CD4-positive, CD25-positive, alpha-beta regulatory T cell (primary cell): Measurements from ENCODE around the gene TMEM43. TPM values are rescaled to one million over a fixed set of nuclear protein-coding genes. Genes with fewer than 3 reads are reported as not detected.
A peak's percentile ranks its signal among the peaks of the same experiment; 100 is the strongest.

Experiments used
- ATAC-seq, 2 donors: fragments of 150-1000 bp; cut with Tn5 transposase; one replicate each; pipeline ENCODE4 v1.10.0; 2021; ENCODE audit warnings: low read depth in 2 of 2, moderate number of reproducible peaks in 2 of 2, moderate library complexity in 1 of 2
- DNase-seq, 3 donors: peaks; one replicate each; pipeline versions ENCODE4 v3.0.0 to v3.0.0-alpha.2; 2012 to 2022; ENCODE audit warnings: mixed read lengths in 1 of 3
- H3K27ac ChIP-seq: one replicate; pipeline ENCODE4 v1.7.0; 2013; ENCODE audit warnings: mild to moderate bottlenecking, low read length; ENCODE audit not compliant: insufficient read depth, poor library complexity, severe bottlenecking
- H3K27me3 ChIP-seq: one replicate; pipeline ENCODE4 v1.7.0; 2013; ENCODE audit warnings: low read length; ENCODE audit not compliant: control insufficient read depth, insufficient read depth
- H3K36me3 ChIP-seq: one replicate; pipeline ENCODE4 v1.7.0; 2013; ENCODE audit warnings: mild to moderate bottlenecking, low read length, moderate library complexity; ENCODE audit not compliant: control insufficient read depth, insufficient read depth
- H3K4me1 ChIP-seq: 2 replicates; pipeline ENCODE4 v1.7.0; 2013; ENCODE audit warnings: mild to moderate bottlenecking, low read length; ENCODE audit not compliant: insufficient read depth, control insufficient read depth, poor library complexity, severe bottlenecking
- H3K4me3 ChIP-seq: one replicate; pipeline ENCODE4 v1.7.0; 2013; ENCODE audit warnings: low read depth, mild to moderate bottlenecking, low read length, moderate library complexity
- H3K9me3 ChIP-seq, 2 experiments: 1 replicate in 1 of 2; 2 replicates in 1 of 2; pipeline ENCODE4 v1.7.0; 2013; ENCODE audit warnings: low read length in 2 of 2, mild to moderate bottlenecking in 1 of 2, moderate library complexity in 1 of 2; ENCODE audit not compliant: control insufficient read depth in 2 of 2
- H3K27ac Mint-ChIP-seq, 3 donors: one replicate each; pipeline ENCODE4 v1.8.0; 2020 to 2022; ENCODE audit warnings: mild to moderate bottlenecking in 3 of 3, mixed read lengths in 3 of 3, moderate library complexity in 2 of 3
- H3K27me3 Mint-ChIP-seq: one replicate; pipeline ENCODE4 v1.8.0; 2022; ENCODE audit warnings: mild to moderate bottlenecking, mixed read lengths
- H3K36me3 Mint-ChIP-seq: one replicate; pipeline ENCODE4 v1.8.0; 2020; ENCODE audit warnings: mixed read lengths
- H3K4me1 Mint-ChIP-seq, 4 donors: one replicate each; pipeline ENCODE4 v1.8.0; 2020 to 2022; ENCODE audit warnings: mixed read lengths in 4 of 4, mild to moderate bottlenecking in 1 of 4
- H3K4me3 Mint-ChIP-seq, 4 donors: one replicate each; pipeline ENCODE4 v1.8.0; 2020 to 2022; ENCODE audit warnings: mild to moderate bottlenecking in 4 of 4, mixed read lengths in 4 of 4, moderate library complexity in 3 of 4
- H3K9me3 Mint-ChIP-seq, 7 donors: one replicate each; pipeline ENCODE4 v1.8.0; 2020 to 2022; ENCODE audit warnings: mixed read lengths in 7 of 7, mild to moderate bottlenecking in 3 of 7, moderate library complexity in 2 of 7
- polyA plus RNA-seq, 4 donors: library from polyadenylated mRNA; unstranded; fragments of 300-500 nt; fragmentation: Illumina TruSeq; gene quantifications; one replicate each; pipeline ENCODE4 v1.2.3, GENCODE V29; 2021
- total RNA-seq: library from RNA; stranded (reverse); gene quantifications from one replicate; pipeline ENCODE4 v1.2.3, GENCODE V29; 2022

Gene TMEM43
- total and polyA plus RNA-seq, 5 donors from 2014 or later: 50.2 to 81.0 (median 74.3) TPM

DNA sequence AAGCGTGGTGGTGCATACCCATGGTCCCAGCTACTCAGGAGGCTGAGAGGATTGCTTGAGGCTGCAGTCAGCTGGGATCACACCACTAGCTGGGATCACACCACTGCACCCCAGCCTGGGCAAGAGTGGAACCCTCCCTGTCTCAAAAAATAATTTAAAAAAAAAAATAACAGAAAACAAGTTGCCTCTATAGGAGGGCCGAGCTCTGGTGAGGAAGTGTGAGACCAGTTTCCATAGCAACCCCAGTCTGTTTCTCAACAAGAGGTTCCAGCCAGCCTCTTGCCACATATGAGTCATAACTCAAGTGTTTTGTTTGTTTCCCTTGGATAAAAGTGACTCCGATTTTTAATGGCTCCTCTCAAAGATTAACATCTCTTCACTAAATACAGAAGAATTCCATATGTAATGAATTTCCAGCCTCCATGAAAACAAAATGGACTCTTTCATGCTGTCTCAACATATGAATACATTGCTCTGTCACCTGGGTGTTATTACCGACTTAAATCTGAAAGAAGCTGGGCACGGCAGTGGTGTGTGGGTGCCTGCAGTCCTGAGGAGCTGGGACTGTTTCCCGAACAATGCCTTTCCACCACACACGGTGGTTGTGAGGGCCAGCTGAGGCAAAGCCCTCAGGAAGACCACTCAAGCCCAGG is 19.7 kb downstream of the TMEM43 start:
- ATAC-seq (peak; percentile 85 to 89), DNase-seq (peak; percentile 69 to 91 (median 90))
- Histone ChIP-seq H3K9me3 (no peaks in the 10 kb centered on the region), H3K27me3 (no peaks in the 10 kb centered on the region), H3K4me3 (peak overlapping the region; percentile 69), H3K27ac (peak overlapping the region; percentile 99), H3K36me3 (peaks cover 39% of the 10 kb centered on the region), H3K4me1 (peaks cover 55% of the 10 kb centered on the region)
- peak overlapping the region; percentile 61 to 85 (median 78) for H3K4me3 Mint-ChIP-seq
- H3K27ac Mint-ChIP-seq: peak overlapping the region; percentile 97 to 98 (median 98)
- H3K36me3 Mint-ChIP-seq: peaks cover 32% of the 10 kb centered on the region
- H3K9me3 Mint-ChIP-seq: peaks cover 0 to 1% (median 0%) of the 10 kb centered on the region in 7 donors
- H3K27me3 Mint-ChIP-seq: no peaks in the 10 kb centered on the region
- H3K4me1 Mint-ChIP-seq: peaks cover 23 to 59% (median 39%) of the 10 kb centered on the region in 4 donors

DNA sequence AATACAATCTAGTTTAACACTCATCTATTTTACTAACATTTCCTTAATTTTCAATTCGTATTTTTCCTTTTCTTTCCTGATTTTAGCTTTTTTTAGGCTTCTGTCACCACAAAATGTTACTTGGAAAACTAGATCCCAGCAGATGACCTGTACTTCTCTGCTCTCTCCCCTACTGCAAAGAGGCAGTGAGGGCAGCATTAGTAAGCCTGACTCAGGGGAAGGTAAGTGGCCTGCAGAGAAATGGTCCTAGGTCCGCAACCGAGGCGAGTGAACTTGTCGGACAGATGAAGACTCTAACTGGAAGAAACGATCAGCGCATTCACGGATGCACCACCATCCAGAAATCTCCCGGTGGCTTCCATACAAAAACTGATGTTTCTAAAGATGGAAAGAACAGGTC is 20.4 kb downstream of the TMEM43 start:
- ATAC-seq (no peak), DNase-seq (no peak)
- Mint-ChIP-seq H3K27ac (peak overlapping the region; percentile 97 to 98 (median 98)), H3K4me1 (peaks cover 23 to 59% (median 39%) of the 10 kb centered on the region in 4 donors), H3K4me3 (peak overlapping the region in 3 of 4 donors; percentile 71 to 85 (median 84)), H3K36me3 (peaks cover 31% of the 10 kb centered on the region), H3K9me3 (peaks cover 0 to 1% (median 0%) of the 10 kb centered on the region in 7 donors), H3K27me3 (no peaks in the 10 kb centered on the region)
- Histone ChIP-seq H3K27me3 (no peaks in the 10 kb centered on the region), H3K4me3 (peak overlapping the region; percentile 69), H3K9me3 (no peaks in the 10 kb centered on the region), H3K36me3 (peaks cover 34% of the 10 kb centered on the region), H3K4me1 (peaks cover 55% of the 10 kb centered on the region), H3K27ac (peak overlapping the region; percentile 99)

DNA sequence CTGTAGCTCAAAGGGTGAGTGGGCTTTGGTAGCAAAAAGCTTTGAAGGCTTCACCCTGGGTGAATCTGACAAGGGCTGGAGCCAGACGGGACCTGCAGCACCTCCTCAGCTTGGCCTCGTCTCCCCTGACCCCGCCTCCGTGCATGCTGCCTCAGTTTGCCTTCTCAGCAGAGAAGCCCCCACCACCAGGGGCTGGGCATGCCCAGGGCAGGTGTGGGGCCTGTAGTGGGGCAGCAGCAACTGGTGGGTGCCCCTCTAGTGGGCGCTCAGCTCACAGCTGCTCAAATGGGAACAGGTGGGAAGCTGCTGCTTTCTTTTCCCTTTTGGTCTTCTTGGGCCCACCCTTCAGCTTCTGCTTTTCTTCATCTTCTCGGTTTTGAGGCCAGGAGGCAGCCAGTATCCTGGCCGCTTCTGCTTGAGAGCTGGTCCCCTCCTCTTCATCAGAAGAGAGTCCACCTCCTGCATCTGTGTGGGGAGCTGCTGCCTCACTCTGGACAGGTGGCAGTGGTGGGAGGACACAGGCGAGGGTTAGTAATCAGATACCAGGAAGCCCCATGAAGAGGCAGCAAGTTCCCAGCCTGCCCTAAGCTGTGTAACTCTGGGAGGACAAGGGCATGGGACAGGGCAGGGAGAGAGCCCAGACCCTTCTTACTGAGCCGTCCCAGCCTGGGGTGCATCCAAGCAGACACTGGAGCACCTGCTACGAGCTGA is 21.0 kb downstream of the TMEM43 start:
- peaks cover 40% of the 10 kb centered on the region for H3K36me3 ChIP-seq

DNA sequence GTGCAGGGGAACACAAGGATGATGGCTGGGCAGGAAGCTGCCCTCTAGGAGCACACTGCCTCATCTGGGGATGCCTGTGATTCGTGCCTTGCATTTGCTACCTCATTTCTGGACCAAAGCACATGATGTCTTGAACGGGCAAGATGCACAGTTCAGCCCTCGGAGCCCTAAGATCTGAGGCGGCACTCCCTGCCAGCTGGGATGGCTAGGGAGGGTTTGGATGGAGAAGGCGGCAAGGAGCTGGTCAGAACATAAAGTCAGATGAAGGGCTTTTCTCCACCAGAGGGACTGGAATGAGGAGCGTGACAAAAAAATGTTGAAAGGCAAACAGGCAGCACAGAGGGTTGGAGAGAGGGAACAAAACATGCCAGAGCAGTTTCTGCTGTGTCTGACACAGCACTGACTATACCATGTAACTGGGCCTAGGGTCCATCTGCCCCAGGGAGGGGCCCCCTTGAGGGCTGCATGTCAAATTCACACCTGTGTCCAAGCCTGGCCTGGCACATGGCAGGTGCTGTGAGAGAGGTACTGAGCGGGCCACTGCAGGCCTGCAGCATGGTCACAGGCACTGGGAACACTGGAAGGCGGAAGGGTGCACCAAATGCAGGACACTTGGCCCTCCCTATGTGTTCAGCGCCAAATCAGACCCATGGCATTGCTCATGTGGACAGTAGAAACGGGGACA is 21.7 kb downstream of the TMEM43 start:
- peak overlapping the region; percentile 99 for H3K27ac ChIP-seq
- peaks cover 39% of the 10 kb centered on the region for H3K36me3 Mint-ChIP-seq
- H3K9me3 Mint-ChIP-seq: peaks cover 0 to 1% (median 0%) of the 10 kb centered on the region in 7 donors
- ATAC-seq: no peak
- H3K4me3 ChIP-seq: no peak overlapping the region
- no peak overlapping the region for H3K4me3 Mint-ChIP-seq
- H3K36me3 ChIP-seq: peaks cover 45% of the 10 kb centered on the region
- H3K4me1 Mint-ChIP-seq: peaks cover 23 to 47% (median 33%) of the 10 kb centered on the region in 4 donors
- H3K27me3 ChIP-seq: no peaks in the 10 kb centered on the region
- no peaks in the 10 kb centered on the region for H3K27me3 Mint-ChIP-seq
- no peak for DNase-seq
- H3K27ac Mint-ChIP-seq: peak overlapping the region; percentile 87 to 98 (median 98)
- H3K4me1 ChIP-seq: peaks cover 46% of the 10 kb centered on the region
- H3K9me3 ChIP-seq: no peaks in the 10 kb centered on the region

More for the DNA sequence above, 21.0 kb downstream of the TMEM43 start:
- Histone ChIP-seq H3K27ac (peak overlapping the region; percentile 99), H3K27me3 (no peaks in the 10 kb centered on the region), H3K9me3 (no peaks in the 10 kb centered on the region), H3K4me1 (peaks cover 53% of the 10 kb centered on the region), H3K4me3 (peak overlapping the region; percentile 69)
- peak overlapping the region; percentile 87 to 98 (median 98) for H3K27ac Mint-ChIP-seq
- ATAC-seq (no peak), DNase-seq (no peak)
- H3K4me1 Mint-ChIP-seq: peaks cover 23 to 54% (median 38%) of the 10 kb centered on the region in 4 donors
- no peak overlapping the region for H3K4me3 Mint-ChIP-seq
- no peaks in the 10 kb centered on the region for H3K27me3 Mint-ChIP-seq
- H3K36me3 Mint-ChIP-seq: peaks cover 37% of the 10 kb centered on the region
- peaks cover 0 to 1% (median 0%) of the 10 kb centered on the region in 7 donors for H3K9me3 Mint-ChIP-seq

DNA sequence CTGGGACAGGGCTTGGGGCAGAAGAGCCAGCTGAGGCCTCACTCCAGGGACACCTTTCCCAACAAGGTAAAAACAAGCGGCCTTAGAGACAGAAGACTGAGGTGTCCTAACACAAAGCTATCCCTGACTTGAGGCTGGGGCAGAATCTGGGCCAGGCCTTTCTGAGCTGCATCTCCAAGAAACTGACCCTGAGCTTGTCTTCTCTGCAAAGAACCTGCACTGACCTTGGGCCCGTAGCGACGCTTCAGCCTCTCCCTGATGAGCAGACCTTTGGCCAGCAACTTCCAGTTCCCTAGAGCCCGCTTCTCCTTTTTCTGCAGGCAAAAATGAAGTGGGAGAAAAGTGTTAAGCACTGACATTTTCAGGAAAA is 22.2 kb downstream of the TMEM43 start:
- peaks cover 41% of the 10 kb centered on the region for H3K4me1 ChIP-seq
- peak overlapping the region; percentile 87 to 98 (median 98) for H3K27ac Mint-ChIP-seq
- H3K4me1 Mint-ChIP-seq: peaks cover 23 to 42% (median 28%) of the 10 kb centered on the region in 4 donors
- no peak overlapping the region for H3K4me3 ChIP-seq
- no peaks in the 10 kb centered on the region for H3K27me3 ChIP-seq
- peak overlapping the region in 1 of 4 donors; percentile 46 for H3K4me3 Mint-ChIP-seq
- ATAC-seq (no peak), DNase-seq (no peak)
- H3K27ac ChIP-seq: no peak overlapping the region
- no peaks in the 10 kb centered on the region for H3K27me3 Mint-ChIP-seq
- peaks cover 46% of the 10 kb centered on the region for H3K36me3 ChIP-seq
- H3K9me3 Mint-ChIP-seq: peaks cover 0 to 1% (median 0%) of the 10 kb centered on the region in 7 donors
- H3K36me3 Mint-ChIP-seq: peaks cover 36% of the 10 kb centered on the region
- no peaks in the 10 kb centered on the region for H3K9me3 ChIP-seq

DNA sequence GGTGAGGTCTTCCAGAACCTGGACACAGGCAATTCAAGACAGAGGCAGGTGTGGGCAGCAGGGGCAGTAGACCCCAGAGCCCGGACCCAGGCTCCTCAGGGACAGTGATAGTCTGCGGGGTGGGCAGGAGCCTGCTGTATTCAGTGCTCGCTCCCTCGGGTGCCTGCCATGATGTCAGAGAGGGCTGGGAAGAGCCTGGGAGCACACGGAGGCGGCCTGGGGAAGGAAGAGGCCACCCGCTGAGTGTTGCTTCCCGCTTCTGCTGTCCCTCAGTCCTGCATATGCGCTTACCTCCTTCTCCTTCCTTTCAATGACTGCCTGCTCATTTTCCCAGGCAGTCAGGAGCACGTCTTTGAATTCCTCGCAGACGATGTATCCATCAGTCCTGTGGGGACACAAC is 22.8 kb downstream of the TMEM43 start:
- Histone ChIP-seq H3K36me3 (peaks cover 49% of the 10 kb centered on the region), H3K4me1 (peaks cover 35% of the 10 kb centered on the region), H3K9me3 (no peaks in the 10 kb centered on the region), H3K27me3 (no peaks in the 10 kb centered on the region), H3K27ac (no peak overlapping the region), H3K4me3 (no peak overlapping the region)
- peaks cover 17 to 36% (median 23%) of the 10 kb centered on the region in 4 donors for H3K4me1 Mint-ChIP-seq
- H3K27me3 Mint-ChIP-seq: no peaks in the 10 kb centered on the region
- ATAC-seq (no peak), DNase-seq (no peak)
- peaks cover 0 to 1% (median 0%) of the 10 kb centered on the region in 7 donors for H3K9me3 Mint-ChIP-seq
- peak overlapping the region; percentile 87 to 98 (median 98) for H3K27ac Mint-ChIP-seq
- H3K36me3 Mint-ChIP-seq: peaks cover 36% of the 10 kb centered on the region
- H3K4me3 Mint-ChIP-seq: no peak overlapping the region

DNA sequence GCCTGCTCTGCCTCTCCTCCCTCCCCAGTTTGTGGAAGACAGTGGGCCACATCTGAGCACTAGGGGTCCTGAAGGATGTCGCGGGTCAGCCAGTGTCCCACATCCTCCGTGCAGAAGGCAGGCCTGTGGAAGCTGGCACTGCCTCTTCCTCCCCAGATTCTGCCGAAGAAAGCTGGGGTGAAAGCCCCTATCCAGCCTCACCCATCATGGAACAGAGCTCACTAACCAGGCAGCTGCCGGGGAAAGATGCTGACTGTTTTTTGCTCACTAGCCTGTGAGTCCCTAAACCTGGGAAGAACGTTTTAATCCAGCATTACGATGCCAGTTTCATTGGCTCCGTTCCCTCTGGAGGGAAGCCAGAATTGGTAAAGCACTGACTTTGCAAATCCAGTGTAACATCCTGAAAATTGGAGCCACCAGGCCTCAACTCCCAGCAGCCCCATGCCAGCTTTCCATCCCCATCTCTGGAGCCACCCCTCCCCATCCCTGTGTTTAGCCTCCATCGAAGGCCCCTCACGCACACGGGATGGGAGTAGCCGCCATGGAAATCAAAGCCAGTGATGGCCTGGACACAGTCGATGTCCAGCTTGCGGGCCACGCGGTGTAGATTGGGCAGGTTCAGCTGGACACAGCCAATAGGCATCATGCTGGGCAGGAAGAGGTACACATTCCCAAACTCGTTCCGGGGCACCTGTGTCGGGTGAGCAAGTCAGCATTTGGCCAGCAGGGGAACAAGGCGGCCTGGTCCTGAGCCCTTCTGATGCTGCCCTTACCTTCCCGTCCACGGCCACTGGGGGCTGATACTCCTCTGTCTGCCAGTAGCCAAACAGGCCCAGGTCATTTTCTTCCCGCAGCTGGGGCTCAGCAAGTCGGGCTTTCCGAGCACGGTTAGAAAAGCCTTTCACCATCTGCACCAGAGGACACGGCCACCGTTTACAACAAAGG is 23.5 kb downstream of the TMEM43 start:
- H3K4me1 Mint-ChIP-seq: peaks cover 10 to 29% (median 17%) of the 10 kb centered on the region in 4 donors
- no peak for ATAC-seq
- peaks cover 54% of the 10 kb centered on the region for H3K36me3 ChIP-seq
- no peak overlapping the region for H3K27ac ChIP-seq
- H3K27me3 ChIP-seq: no peaks in the 10 kb centered on the region
- peaks cover 36% of the 10 kb centered on the region for H3K36me3 Mint-ChIP-seq
- no peaks in the 10 kb centered on the region for H3K9me3 ChIP-seq
- H3K4me3 ChIP-seq: no peak overlapping the region
- peaks cover 0 to 1% (median 0%) of the 10 kb centered on the region in 7 donors for H3K9me3 Mint-ChIP-seq
- DNase-seq: no peak
- peak overlapping the region in 2 of 3 donors; percentile 42 to 98 for H3K27ac Mint-ChIP-seq
- H3K4me1 ChIP-seq: peaks cover 28% of the 10 kb centered on the region
- H3K4me3 Mint-ChIP-seq: no peak overlapping the region
- H3K27me3 Mint-ChIP-seq: no peaks in the 10 kb centered on the region
